Activated CD4-positive, alpha-beta T cell treated with anti-CD3 and anti-CD28 coated beads, Interleukin-10, Interleukin-2, amounts not matched to agents 100 ng/mL and 50 ng/mL, durations not matched to agents 16 hours and 8 hours (primary cell): ENCODE measurements around the gene CRP.
"Not testable (repeated sequence)": the region's sequence is repeated elsewhere in the genome, so short reads cannot be mapped to it uniquely, and the experiment has no call there.

Experiments
- DNase-seq: peaks from one replicate; pipeline ENCODE4 v3.0.0-alpha.2; 2020

The CRP gene

DNA sequence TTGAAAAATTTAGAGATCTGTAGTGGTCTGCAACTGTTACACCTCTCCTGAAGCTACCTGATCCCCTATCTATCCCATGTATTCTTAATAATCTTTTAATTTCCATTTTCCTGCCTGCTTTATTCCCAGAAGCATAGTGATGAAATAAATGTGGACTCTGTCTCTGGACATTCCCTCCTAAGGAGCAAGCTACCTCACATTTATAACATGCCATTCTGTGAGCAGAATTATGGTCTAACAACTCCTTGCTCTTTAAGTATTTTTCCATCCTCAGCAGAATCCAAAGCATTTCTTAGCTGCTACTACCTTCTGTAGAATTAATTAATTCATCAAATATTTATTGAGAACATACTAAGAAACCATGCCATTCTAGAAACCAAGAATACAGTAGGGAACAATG is 15.1 kb downstream of the CRP start:
- DNase-seq = no peak

- no peak for DNase-seq
Measured at GRCh38 chr1:159687511-159687910, 26.9 kb downstream of the CRP start.

DNA sequence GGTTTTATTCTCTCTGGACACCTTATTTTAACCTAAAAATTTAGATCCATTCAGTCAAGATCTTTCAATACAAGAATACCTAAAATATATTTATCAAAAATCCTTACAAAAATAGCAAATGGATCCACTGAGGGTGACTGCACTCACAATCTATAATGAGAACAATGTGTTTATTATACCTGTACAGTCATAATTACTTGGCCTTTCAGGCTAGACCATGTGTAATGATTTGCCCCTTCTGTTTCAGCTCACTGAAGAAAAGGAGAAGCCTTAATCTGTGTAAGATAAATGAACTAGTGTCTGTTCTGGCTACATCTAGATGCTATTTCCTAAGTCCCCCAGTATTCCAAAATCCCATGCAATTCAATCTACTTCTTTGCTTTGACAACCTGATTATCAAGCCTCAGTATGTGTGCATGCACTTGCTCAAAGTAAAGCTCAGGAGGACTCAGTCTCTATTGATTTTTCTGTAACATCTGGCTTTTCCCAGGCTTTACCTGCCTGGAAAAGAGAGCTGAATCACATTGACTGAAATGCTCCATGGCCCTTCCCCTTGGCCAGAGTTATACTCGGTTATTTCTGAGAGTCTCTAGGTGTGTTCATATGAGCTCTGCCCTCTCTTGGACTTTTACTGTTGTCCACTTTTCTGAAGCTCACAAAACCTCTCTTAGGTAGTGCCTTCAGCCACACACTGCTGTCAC is 27.6 kb downstream of the CRP start:
- no peak for DNase-seq

GRCh38 chr1:159678939-159679338 is 35.5 kb downstream of the CRP start:
- DNase-seq = no peak

GRCh38 chr1:159675046-159675445 is 39.3 kb downstream of the CRP start:
- DNase-seq = no peak

- DNase-seq = not testable (repeated sequence)
Measured at GRCh38 chr1:159672390-159672789, 42.0 kb downstream of the CRP start.

- DNase-seq = no peak
Measured at GRCh38 chr1:159669338-159669737, 45.1 kb downstream of the CRP start.

GRCh38 chr1:159668739-159669138 is 45.6 kb downstream of the CRP start:
- DNase-seq = no peak

- DNase-seq = no peak
Measured at GRCh38 chr1:159664247-159664646, 50.1 kb downstream of the CRP start.

DNA sequence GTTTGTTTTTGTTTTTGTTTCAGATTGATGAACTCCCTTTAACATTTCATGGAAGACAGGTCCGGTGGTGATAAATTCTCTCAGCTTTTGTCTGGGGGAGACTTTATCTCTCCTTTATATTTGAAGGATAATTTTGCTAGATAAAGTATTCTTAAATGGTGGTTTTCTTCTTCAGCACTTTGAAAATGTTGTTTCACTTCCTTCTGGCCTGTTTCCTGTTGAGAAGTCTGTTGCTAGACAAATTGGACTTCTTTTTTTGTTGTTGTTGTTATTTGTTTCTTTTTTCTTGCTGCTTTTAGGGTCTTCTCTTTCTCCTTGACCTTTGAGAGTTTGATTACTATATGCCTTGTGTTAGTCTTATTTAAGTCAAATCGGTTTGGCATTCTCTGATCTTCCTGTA is 50.8 kb downstream of the CRP start:
- DNase-seq = no peak
